Keratinocyte (primary cell): ENCODE measurements around the gene TMEM258.

Experiments
- EZH2 ChIP-seq: IDR thresholded peaks from one replicate; pipeline ENCODE4 v1.6.1; 2012; ENCODE audit warnings: inconsistent platforms, mild to moderate bottlenecking, low read length, moderate library complexity
- TF ChIP-seq, protein P1 (sequence below), 3 experiments: IDR thresholded peaks in 1 of 3; conservative IDR thresholded peaks in 1 of 3; optimal IDR thresholded peaks in 1 of 3; 2 replicates in 2 of 3; 3 replicates in 1 of 3; pipeline versions ENCODE3 to v1.5.1; 2011; ENCODE audit warnings: low read length in 3 of 3, mild to moderate bottlenecking in 3 of 3, moderate library complexity in 2 of 3, control low read depth in 1 of 3, inconsistent platforms in 1 of 3; ENCODE audit not compliant: insufficient read depth in 2 of 3; ENCODE audit errors: extremely low read depth in 1 of 3

DNA sequence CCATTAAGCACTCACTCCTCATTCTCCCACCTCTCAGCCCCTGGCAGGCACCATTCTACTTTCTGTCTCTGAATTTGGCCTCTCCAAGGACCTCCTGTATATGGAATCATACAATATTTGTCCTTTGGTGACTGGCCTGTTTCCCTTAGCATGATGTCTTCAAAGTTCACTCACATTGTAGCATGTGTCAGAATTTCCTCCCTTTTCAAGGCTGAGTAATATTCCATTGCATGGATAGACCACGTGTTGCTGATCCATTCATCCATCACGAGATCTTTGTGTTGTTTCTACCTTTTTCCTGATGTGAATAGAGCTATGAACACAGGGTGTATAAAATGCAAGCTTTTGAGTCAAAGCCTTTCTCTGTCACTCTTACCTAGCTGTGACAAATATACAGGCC is 47.3 kb upstream of the TMEM258 start:
- TF ChIP-seq, protein P1, sequence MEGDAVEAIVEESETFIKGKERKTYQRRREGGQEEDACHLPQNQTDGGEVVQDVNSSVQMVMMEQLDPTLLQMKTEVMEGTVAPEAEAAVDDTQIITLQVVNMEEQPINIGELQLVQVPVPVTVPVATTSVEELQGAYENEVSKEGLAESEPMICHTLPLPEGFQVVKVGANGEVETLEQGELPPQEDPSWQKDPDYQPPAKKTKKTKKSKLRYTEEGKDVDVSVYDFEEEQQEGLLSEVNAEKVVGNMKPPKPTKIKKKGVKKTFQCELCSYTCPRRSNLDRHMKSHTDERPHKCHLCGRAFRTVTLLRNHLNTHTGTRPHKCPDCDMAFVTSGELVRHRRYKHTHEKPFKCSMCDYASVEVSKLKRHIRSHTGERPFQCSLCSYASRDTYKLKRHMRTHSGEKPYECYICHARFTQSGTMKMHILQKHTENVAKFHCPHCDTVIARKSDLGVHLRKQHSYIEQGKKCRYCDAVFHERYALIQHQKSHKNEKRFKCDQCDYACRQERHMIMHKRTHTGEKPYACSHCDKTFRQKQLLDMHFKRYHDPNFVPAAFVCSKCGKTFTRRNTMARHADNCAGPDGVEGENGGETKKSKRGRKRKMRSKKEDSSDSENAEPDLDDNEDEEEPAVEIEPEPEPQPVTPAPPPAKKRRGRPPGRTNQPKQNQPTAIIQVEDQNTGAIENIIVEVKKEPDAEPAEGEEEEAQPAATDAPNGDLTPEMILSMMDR (optimal IDR thresholded peaks at IDR 0.05 in 1 of 3, IDR thresholded peaks at IDR 0.05 in 1 of 3, conservative IDR thresholded peaks at IDR 0.05 in 1 of 3; ENCODE audit: extremely low read depth in 1 of 3, insufficient read depth in 2 of 3, low read length in 3 of 3): no peak
- TF ChIP-seq EZH2: no peak
